NCI-H226 (cell line): ENCODE results near the gene MERTK.

Experiments
- DNase-seq: peaks from one replicate; pipeline ENCODE4 v3.0.0-alpha.2; 2015

MERTK gene

GRCh38 chr2:111982822-111983221 lies 84.4 kb downstream of the MERTK start:
- no peak for DNase-seq

GRCh38 chr2:111983478-111984212 lies 85.2 kb downstream of the MERTK start:
- DNase-seq, result no peak

GRCh38 chr2:111984213-111984604 lies 85.8 kb downstream of the MERTK start:
- DNase-seq, result no peak

- DNase-seq, result no peak
Measured at GRCh38 chr2:111985514-111985913, 87.1 kb downstream of the MERTK start.

GRCh38 chr2:111986116-111986900 lies 87.9 kb downstream of the MERTK start:
- DNase-seq, result no peak

GRCh38 chr2:111990375-111990774 lies 92.0 kb downstream of the MERTK start:
- no peak for DNase-seq

GRCh38 chr2:111990856-111991255 lies 92.4 kb downstream of the MERTK start:
- DNase-seq, result no peak

- DNase-seq, result no peak
Measured at GRCh38 chr2:111994042-111994441, 95.6 kb downstream of the MERTK start.

- no peak for DNase-seq
Measured at GRCh38 chr2:111995148-111995547, 96.7 kb downstream of the MERTK start.

- DNase-seq, result no peak
Measured at GRCh38 chr2:111999809-112000208, 101.4 kb downstream of the MERTK start.

GRCh38 chr2:112000399-112001135 lies 102.2 kb downstream of the MERTK start:
- no peak for DNase-seq

GRCh38 chr2:112001136-112001715 lies 102.8 kb downstream of the MERTK start:
- DNase-seq, result no peak

GRCh38 chr2:112001942-112002341 lies 103.5 kb downstream of the MERTK start:
- DNase-seq, result no peak

GRCh38 chr2:112003576-112004252 lies 105.3 kb downstream of the MERTK start:
- DNase-seq, result no peak

GRCh38 chr2:112004253-112004645 lies 105.8 kb downstream of the MERTK start:
- no peak for DNase-seq

GRCh38 chr2:112005406-112006075 lies 107.1 kb downstream of the MERTK start:
- DNase-seq, result no peak

- DNase-seq, result peak; percentile 16
Measured at GRCh38 chr2:112006076-112006410, 107.6 kb downstream of the MERTK start.

GRCh38 chr2:112007493-112007892 lies 109.1 kb downstream of the MERTK start:
- no peak for DNase-seq

- DNase-seq, result no peak
Measured at GRCh38 chr2:112008910-112009485, 110.6 kb downstream of the MERTK start.

- DNase-seq, result no peak
Measured at GRCh38 chr2:112010751-112011150, 112.3 kb downstream of the MERTK start.

- no peak for DNase-seq
Measured at GRCh38 chr2:112012556-112012955, 114.1 kb downstream of the MERTK start.

GRCh38 chr2:112018846-112019245 lies 120.4 kb downstream of the MERTK start:
- DNase-seq, result no peak
